ENCODE results near the gene TEX12.
A peak's percentile ranks its signal among the peaks of the same experiment; 100 is the strongest.
"Not testable (repeated sequence)": the region's sequence is repeated elsewhere in the genome, so short reads cannot be mapped to it uniquely, and the experiment has no call there.

The TEX12 gene

GRCh38 chr11:112167145-112167544 is at the start of gene TEX12:
Gene TEX12 (plus strand): TSS chr11:112167372. CDS start chr11:112169269, 1,897 bp downstream.
- DNase-seq: no peak

DNA sequence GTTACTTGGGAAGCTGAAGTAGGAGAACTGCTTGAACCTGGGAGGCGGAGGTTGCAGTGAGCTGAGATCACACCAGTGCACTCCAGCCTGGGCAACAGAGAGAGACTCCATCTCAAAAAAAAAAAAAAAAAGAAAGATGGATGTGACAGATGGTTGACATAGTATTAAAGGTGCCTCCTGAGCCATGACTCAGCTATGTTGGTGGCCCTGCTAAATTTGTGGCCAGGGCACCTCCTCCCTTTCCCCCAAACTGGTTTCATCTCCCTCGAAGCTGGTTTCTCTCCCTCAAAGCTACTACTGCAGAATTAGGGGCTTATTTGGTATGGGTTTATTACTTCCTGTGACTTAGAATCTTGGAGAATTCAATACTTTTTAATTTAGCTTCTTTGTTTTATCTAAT is 49.0 kb upstream of the TEX12 start:
- no peak for DNase-seq

GRCh38 chr11:112121981-112122615 is 45.1 kb upstream of the TEX12 start:
- no peak for DNase-seq

GRCh38 chr11:112123129-112123528 is 44.0 kb upstream of the TEX12 start:
- no peak for DNase-seq

DNA sequence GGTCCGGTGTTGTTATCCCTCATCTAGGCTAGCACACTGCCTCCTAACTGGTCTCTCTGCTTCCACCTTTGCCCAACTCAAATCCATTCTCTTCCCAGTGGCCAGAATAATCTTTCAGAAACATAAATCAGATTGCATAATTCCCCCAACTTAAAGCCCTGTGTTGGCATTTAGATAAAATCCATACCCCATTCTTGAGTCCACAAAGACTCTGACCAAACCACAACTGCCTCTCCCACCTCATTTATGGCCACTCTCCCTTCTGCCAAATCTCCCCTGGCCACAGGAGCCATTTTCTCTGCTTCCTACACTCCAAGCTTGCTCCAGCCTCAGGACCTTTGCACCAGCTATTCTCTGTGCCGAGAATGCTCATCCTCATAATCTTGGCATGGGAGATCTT is 40.1 kb upstream of the TEX12 start:
- no peak for DNase-seq

- DNase-seq: peak; percentile 59
Observed at GRCh38 chr11:112128483-112129121, 38.6 kb upstream of the TEX12 start.

DNA sequence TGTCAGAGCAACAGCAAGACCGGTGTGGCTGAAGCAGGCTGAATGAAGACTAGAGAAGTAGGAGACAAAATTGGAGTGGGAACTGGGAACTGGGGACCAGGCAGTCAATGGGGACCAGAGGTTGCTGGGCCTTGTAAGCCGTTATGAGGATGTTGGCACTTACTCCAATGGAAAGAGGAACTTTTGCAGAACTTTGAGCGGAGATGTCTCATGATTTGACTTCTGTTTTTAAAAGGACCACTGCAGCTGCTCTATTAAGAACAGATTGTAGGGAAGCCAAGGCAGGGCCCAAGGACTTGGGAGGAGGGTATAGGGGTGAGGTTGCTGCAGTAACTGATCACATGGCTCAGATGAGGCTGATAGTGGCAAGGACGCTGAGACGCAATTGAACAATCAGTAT is 37.5 kb upstream of the TEX12 start:
- no peak for DNase-seq

DNA sequence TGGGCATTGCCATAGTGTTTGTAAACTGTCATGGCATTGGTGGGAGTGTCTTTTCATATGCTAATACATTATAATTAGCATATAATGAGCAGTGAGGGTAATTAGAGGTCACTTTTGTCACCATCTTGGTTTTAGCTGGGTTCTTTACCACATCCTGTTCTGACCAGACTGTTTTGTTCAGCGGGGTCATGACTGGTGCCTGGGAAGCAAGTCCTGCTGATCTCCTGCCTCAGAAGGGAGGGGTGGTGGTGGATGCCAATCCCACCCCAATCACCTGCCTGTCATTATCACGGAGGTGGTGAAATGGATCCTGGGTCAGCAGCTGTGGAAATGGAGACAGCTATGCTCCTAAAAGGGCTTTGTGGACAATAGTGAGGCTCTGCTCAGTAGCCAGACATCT is 34.4 kb upstream of the TEX12 start:
- DNase-seq: no peak

- DNase-seq: no peak
Observed at GRCh38 chr11:112134473-112134872, 32.7 kb upstream of the TEX12 start.

GRCh38 chr11:112143597-112143996 is 23.6 kb upstream of the TEX12 start:
- DNase-seq: no peak

DNA sequence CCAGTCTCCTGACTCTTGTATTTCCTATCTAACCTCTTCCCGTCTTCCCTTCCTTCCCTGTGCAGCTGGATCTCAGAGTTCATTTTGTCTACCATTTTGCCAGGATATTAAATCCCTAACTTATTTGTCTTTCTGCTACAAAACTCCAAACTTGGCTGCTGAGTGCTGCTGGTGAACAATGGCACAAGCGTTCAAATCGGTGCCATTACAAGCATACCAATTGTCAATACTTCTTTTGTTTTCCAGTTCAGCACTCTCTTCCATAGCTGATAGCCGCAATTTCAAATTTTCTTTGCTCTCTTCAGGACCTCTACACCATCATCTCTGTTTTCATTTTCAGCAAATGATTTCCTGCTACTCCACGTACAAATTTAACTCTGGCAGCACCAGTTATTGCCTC is 16.7 kb upstream of the TEX12 start:
- no peak for DNase-seq

DNA sequence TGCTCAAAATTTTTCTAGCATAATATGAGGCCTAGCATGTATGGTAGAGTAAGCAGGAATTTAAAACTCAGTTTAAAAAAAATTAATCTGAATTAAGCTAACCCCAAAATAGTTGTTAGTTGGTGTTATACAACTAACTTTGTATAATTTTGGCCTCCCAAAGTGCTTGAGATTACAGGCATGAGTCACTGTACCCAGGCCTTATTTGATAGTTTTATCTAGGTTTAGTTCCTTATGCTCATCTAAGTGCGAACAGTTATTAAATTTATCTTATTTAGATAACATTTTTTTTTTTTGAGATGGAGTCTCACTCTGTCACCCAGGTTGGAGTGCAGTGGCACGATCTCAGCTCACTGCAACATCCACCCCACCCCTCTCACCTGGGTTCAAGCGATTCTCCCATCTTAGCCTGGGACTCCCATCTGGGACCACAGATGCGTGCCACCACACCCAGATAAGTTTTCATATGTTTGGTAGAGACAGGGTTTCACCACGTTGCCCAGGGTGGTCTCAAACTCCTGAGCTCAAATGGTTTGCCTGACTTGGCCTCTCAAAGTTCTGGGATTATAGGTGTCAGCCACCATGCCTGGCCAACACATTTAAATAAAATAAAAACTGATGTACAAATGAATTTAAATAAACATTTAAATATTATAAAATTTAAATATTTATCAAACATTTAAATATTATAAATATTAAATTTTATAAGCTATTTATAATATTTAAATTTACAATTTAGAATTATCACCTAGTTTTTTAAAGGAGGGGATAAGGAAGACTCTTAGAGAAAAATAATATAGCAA is 10.8 kb upstream of the TEX12 start:
- DNase-seq: no peak

DNA sequence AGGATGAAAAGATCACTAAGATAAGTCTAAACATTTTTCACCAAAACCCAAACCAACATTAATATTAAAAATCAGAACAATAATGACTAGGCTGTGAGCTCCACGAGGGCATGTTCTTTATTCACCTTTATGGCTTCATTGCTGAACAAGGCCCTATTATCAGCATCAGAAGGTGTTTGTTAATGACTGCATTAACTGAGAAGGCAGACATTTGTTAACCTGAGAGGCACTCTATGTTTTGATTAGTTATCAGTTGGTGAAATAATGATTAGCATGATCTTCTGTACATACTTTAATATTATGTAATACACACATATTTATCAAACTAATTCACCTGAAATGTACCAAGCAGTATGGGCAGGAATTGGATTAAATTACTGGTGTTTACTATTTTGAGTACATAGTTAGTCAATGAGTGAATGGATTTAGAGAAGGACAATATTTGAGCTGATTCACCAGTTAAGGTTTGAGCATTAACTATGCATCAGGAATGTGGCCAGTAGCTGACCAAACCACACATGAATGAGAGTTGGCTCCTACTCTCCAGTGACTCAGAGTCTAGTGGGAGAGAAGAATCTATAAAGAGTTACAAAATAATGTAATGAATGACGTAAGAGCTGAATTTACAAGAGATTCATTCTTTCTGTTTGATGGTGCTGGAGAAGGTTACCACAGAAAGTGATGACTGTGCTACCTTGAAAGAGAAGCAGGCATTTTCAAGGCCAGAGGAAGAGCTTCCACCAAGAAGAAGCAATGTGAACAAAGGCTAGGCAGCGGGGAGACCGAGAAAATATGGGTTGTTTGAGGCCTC is 10.0 kb upstream of the TEX12 start:
- DNase-seq: no peak

DNA sequence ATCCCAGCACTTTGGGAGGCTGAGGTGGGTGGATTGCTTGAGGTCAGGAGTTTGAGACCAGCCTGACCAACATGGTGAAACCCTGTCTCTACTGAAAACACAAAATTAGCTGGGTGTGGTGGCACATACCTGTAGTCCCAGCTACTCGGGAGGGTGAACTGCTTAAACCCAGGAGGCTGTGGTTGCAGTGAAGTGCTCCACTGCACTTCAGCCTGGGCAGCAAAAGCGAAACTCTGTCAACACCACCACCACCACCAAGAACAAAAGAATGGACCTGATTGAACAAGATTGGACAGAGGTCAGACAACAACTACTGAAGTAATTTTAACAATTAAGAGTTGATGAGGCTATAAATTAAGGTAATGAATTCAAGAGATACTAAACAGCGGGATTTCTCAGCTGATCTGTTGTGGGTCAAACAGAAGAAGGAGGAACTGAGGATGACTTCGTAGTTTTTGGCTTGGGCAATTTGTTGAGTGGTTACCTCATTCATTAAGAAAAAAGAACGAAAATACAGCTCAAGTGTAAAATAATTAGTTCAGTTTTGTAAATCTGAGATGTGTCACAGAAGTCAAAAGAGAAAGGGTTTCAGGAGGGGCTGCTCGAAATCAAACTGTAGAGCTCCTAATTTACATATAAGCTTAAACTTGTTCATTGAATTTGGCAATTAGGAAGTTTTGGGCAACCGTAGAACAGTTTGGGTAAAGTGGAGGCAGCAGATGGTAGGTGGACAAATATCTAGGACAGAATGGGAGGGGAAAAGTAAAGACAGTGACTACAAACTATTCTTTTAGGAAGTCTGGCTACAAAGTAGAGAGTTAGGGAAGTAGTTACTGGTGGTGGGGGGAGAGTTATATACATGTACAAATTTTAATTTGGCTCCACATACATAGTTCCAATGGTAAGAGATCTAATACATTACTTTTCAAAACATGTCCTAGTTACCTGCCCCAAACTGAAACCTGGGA is 7.8 kb upstream of the TEX12 start:
- no peak for DNase-seq

DNA sequence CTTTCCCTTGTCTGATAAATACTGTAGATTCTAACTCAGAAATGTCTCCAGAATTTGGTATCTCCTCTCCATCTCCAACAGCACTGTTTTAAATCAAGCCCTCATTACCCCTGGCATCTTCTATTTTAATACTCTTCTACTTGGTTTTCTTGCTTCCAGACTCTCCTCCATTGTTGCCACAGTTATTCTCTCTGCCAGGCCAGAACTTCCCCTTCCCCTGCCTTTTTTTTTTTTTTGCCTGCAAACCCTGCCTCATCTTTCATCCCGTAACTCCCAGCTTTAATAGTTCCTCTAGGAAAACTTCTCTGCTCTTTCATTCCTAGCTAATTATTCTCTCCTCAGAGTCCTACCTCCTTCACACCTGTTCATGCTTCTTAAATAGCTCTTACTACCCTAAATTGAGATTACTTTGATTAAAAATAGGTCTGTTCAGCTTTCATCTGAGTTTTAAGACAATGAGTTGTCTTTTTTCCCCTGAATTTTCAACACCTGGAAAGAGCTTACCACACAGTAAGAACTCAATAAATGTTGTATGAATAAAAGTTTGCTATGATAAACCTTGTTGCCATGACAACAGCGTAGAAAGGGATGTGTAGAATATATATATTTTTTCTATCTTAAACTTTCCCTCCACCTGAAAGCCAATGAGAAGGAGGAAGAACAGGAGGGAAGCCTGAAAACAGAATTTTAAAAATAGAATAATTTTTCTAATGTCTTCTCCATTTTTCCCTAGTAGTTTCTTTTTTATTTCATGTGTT is 6.9 kb upstream of the TEX12 start:
- no peak for DNase-seq

GRCh38 chr11:112161012-112161411 is 6.2 kb upstream of the TEX12 start:
- DNase-seq: no peak

DNA sequence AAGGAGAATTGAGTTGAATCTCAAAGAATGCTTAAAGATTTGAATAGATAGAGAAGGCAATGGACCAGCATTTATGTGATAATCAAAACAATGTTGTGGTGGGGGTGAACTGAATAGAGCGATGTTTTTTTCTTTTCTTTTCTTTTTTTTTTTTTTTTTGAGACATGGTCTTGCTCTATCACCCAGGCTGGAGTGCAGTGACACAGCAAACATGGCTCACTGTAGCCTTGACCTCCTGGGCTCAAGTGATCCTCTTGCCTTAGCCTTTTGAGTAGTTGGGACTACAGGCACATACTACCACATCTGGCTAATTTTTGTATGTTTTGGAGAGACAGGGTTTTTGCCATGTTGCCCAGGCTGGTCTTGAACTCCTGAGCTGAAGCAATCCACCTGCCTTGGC is 5.0 kb upstream of the TEX12 start:
- DNase-seq: not testable (repeated sequence)

DNA sequence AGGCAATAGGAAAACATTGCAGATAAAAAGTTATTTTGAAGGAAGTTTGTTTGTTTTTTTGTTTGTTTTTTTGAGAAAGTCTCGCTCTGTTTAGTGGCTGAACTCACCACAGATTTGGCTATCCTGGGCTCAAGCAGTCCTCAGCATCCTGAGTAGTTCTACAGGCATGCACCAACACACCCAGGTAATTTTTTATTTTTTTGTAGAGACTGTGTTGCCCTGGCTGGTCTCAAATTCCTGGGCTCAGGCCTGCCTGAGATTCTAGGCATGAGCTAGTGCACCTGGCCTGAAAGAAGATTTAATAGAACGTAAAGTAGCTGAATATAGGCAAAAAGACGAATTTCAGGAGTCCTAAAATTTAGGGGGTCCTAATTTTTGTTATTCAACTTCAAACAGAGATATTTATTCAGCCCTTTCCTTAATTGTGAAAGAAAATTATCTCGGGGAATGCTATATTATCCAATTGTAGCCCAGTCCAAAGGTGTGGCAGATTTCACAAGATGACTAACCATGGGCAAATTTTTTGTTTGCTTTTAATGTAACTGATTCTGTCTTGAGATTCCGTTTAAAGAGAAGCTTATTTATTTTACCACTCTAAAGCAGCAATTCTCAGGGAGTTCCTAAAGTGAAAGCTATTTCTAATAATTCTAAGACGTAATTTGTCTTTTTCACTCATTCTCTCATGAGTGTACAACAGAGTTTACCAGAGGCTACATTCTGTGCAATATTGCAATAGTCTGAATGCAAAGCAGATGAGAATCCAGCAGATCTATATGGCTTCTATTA is 4.2 kb upstream of the TEX12 start:
- DNase-seq: no peak

- DNase-seq: no peak
Observed at GRCh38 chr11:112163875-112164685, 3.1 kb upstream of the TEX12 start, which contains the start of gene IL18. Gene IL18 (minus strand): TSS chr11:112164094. CDS start chr11:112155053, 9,041 bp downstream.

Data from SHP77 treated with DMSO at 0.1 percent for 48 hours (cell line).